Heart left ventricle (tissue), 13 donors: Measurements from ENCODE around the gene SNRPD3.

ENCODE experiments used
- POLR2A ChIP-seq, 2 donors: fragments of 450-650 bp; IDR thresholded peaks; one replicate each; pipeline ENCODE4 v1.6.1; 2017; ENCODE audit warnings: antibody characterized with exemption in 2 of 2, mild to moderate bottlenecking in 2 of 2, moderate library complexity in 2 of 2
- TF ChIP-seq, protein P1 (sequence below), 12 donors: fragments of 200-600 bp; sonication (generic) in 4 of 12; IDR thresholded peaks; one replicate each; pipeline versions ENCODE4 v1.5.0 to v1.8.0; 2018 to 2022; ENCODE audit warnings: antibody characterized with exemption in 12 of 12, mild to moderate bottlenecking in 5 of 12
- donor health status: ischemic (EF 13 %, LVEDD 7.1; RV severe dilation, severe dysfunction).
- donor health status: DM: no; HTN: yes; CAD: no.
- donor health status: DM: no; HTN: no; CAD: no.
- donor health status: ischemic (EF 25% LVEDD 6.9; RV normal size, moderate dysfunction).
- donor health status: ischemic (EF 25% LVEDD 5.7; RV mildly dilated, moderate dysfunction).
- donor health status: ischemic (EF 35%, LVEDD 5.7; RV mildly dilated, moderate dysfunction).
- donor health status: nonischemic (EF 11% LVEDD 7.7; RV severe dilation, severe dysfunction).
- donor health status: DM: yes; HTN: yes; CAD: no.
- donor health status: PGD.
- donor health status: ischemic (EF 29% LVEDD 5.4; RV normal size, mild dysfunction).
- donor health status: nonischemic (EF 23%, LVEDD 6.1; RV moderate dilation, normal function).

DNA sequence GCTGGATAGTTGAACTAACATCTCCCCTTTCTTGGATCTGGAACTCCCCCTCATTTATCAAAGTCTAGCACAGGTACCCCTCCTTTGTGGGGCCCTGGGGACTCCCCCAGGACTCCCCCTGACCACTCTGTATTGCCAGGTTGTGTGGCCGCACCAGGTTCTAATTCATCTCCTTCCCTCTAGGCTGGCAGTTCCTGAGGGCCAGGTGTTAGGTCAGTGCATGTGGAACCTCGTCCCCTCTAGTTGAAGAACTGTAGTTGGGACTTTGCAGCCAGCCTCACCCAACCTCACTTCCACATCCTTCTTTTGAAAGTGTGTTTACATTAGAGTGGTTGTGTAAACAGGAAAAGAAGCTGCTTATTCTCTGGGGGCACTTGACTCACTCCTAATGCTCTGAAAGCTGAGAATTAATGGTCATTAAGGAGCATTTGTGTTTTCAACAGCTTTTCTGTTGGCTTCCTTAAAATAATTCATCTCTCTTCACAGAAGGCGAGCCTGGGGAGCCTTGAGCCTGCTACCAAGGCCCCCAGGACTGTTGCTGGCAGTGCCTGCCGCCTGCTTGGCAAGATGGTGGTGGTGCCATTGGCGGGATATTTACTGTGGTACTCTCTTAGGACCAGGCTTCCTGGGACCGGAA lies 48.9 kb upstream of the SNRPD3 start:
- TF ChIP-seq, protein P1, sequence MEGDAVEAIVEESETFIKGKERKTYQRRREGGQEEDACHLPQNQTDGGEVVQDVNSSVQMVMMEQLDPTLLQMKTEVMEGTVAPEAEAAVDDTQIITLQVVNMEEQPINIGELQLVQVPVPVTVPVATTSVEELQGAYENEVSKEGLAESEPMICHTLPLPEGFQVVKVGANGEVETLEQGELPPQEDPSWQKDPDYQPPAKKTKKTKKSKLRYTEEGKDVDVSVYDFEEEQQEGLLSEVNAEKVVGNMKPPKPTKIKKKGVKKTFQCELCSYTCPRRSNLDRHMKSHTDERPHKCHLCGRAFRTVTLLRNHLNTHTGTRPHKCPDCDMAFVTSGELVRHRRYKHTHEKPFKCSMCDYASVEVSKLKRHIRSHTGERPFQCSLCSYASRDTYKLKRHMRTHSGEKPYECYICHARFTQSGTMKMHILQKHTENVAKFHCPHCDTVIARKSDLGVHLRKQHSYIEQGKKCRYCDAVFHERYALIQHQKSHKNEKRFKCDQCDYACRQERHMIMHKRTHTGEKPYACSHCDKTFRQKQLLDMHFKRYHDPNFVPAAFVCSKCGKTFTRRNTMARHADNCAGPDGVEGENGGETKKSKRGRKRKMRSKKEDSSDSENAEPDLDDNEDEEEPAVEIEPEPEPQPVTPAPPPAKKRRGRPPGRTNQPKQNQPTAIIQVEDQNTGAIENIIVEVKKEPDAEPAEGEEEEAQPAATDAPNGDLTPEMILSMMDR (IDR thresholded peaks at IDR 0.05), result no peak
- no peak for TF ChIP-seq POLR2A (IDR thresholded peaks at IDR 0.05)
